ENCODE data around the gene MROH2A.

MROH2A gene

GRCh38 chr2:233801357-233802131 lies 23.4 kb downstream of the MROH2A start:
- DNase-seq, result no peak

GRCh38 chr2:233802132-233802815 lies 24.1 kb downstream of the MROH2A start:
- no peak for DNase-seq

- DNase-seq, result no peak
Observed at GRCh38 chr2:233803292-233803911, 25.3 kb downstream of the MROH2A start.

- DNase-seq, result no peak
Observed at GRCh38 chr2:233803994-233804393, 25.9 kb downstream of the MROH2A start.

GRCh38 chr2:233807215-233807865 lies 29.2 kb downstream of the MROH2A start:
- no peak for DNase-seq

- DNase-seq, result no peak
Observed at GRCh38 chr2:233807966-233808935, 30.1 kb downstream of the MROH2A start.

- no peak for DNase-seq
Observed at GRCh38 chr2:233810385-233810784, 32.3 kb downstream of the MROH2A start.

- DNase-seq, result no peak
Observed at GRCh38 chr2:233811087-233811486, 33.0 kb downstream of the MROH2A start.

GRCh38 chr2:233811732-233812131 lies 33.6 kb downstream of the MROH2A start:
- no peak for DNase-seq

- no peak for DNase-seq
Observed at GRCh38 chr2:233813236-233814055, 35.3 kb downstream of the MROH2A start.

GRCh38 chr2:233814056-233814835 lies 36.1 kb downstream of the MROH2A start:
- no peak for DNase-seq

GRCh38 chr2:233815861-233816260 lies 37.7 kb downstream of the MROH2A start:
- no peak for DNase-seq

- no peak for DNase-seq
Observed at GRCh38 chr2:233816334-233816733, 38.2 kb downstream of the MROH2A start.

- DNase-seq, result no peak
Observed at GRCh38 chr2:233816771-233817170, 38.6 kb downstream of the MROH2A start.

- no peak for DNase-seq
Observed at GRCh38 chr2:233817361-233817911, 39.3 kb downstream of the MROH2A start.

GRCh38 chr2:233817995-233818638 lies 40.0 kb downstream of the MROH2A start:
- DNase-seq, result no peak

GRCh38 chr2:233818639-233819621 lies 40.8 kb downstream of the MROH2A start:
- no peak for DNase-seq

Measured in NCI-H446 (cell line).